Activated T-helper 1 cell treated with anti-CD3 and anti-CD28 coated beads, Interleukin-2, amount 50 U/mL, for 16 hours (primary cell): ENCODE data around the gene CGREF1.
"Not testable (repeated sequence)": the region's sequence is repeated elsewhere in the genome, so short reads cannot be mapped to it uniquely, and the experiment has no call there.

ENCODE experiments used
- DNase-seq, 2 donors: peaks; one replicate each; pipeline ENCODE4 v3.0.0-alpha.2; 2020; ENCODE audit warnings: low read depth in 1 of 2, low spot score in 1 of 2

CGREF1 gene

GRCh38 chr2:27138111-27138510 is 19.2 kb upstream of the CGREF1 start:
- DNase-seq = no peak

- DNase-seq = no peak
Measured at GRCh38 chr2:27137322-27137935, 18.5 kb upstream of the CGREF1 start.

DNA sequence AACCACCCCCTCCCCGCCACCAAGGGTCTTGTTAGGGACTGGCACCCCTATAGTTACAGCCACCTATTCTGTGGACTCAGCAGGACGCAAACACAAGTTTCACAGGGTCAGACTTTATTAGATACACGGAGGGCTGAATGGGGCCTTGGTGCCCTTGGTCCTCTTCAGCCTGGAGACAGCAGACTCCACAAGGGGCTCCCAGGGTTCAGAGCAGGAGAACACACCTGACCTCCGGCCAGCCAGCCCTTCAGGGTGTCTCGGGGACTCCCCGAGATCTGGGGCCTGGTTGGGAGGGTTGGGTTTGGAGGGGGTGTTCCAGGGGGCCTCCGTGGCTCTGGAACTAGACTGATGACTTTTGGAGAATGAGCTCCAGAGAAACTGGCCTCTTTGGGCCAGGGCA is 17.8 kb upstream of the CGREF1 start:
- DNase-seq = no peak

- DNase-seq = no peak
Measured at GRCh38 chr2:27135478-27135955, 16.6 kb upstream of the CGREF1 start.

GRCh38 chr2:27134781-27135477 is 16.0 kb upstream of the CGREF1 start:
- no peak for DNase-seq

DNA sequence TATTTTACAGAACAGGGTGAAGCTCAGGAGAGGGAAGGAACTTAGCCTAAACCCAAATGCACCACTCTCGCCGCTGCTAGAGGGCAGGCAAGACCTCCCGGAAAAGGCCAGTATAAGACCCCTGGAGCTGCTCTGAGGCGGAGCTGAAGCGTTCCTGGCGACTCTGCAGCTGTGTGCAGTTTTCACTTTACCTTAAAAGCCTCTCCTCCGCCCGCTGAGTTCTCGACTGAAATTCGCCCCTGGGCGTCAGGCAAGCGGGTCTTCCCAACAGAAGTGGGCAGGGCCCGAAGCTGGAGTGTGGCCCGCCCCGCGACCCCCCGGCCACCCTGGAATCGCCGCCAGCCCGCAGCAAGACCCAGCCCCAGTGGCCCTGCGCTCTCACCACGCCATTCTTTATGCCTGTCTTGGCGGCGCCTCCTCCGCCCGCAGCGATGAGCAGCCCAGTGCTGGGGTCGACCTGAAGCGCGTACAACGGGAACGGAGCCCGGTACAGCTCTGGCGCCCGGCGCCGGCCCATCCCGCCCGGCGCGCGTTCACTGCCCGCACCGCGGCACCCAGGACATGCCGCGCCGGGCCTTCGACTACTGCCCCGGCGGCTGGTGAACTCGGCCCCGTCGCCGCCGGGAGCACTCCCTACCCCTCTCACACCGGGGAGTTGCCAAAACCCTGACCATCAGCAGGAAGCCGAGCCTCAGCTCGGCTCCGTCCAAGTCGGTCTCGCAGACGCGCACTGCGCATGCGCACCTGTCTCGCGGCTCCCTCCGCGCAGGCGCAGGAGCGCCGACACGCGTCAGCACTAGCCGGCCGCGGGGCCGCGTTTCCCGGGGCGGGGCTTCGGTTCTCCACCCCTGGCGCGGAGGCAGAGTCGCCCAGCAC is 15.2 kb upstream of the CGREF1 start, which contains the start of gene PREB:
Gene PREB, minus strand, starts transcription at position 732 of the 876 bp plus-strand sequence. Its CDS starts 215 bp downstream, at position 517.
- DNase-seq = peak; percentile 98

DNA sequence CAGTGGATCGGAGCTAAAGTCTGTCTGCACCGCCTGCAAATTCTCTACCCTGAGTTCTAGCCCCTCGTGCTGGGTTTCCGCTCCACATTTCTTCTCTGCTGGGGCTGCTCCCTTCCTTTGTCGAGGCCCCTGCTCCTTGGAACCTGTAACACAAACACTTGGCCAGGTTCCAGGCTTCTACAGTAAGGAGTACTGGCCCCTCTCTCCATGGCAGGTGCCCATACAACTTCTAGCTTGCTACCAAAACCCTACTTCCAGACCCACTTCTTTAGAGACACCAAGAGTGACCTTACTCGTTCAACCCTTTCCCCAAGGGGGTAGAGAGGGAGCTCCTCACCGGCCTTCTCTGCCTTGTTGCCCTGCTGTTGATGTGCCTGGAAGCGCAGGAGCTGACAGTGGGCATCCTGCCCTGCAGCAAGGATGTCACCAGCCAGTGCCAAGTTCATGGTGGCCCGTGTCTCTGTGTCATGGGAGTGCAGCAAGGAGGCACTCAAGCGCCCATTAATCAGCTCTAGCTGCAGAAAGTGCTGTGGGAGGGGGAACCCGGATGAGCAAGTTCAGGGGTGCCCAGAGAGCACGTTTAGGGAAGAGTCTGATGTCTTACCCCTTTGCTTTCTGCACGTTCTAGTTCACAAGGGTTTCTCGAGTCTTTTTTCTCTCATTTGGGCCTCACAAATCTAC is 14.4 kb upstream of the CGREF1 start:
- no peak for DNase-seq

DNA sequence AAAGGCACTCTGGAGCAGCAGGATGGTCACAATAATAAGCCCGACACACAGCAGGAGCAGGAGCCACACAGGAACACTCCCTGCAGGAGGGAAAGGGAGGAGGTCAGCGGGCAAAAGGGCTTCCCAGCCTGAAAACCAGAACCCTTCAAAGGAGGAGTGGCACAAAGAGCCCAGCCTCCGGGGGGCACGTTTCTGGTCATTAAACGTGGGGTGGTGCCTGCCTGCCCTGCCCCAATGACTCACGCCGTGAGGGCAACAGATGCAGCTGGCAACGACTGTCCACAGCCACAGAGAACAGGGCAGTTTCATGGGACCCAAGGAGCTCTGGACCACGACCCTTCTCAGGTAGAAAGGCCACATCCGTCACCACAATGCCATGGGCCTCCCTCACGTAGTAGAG is 12.5 kb upstream of the CGREF1 start:
- no peak for DNase-seq

DNA sequence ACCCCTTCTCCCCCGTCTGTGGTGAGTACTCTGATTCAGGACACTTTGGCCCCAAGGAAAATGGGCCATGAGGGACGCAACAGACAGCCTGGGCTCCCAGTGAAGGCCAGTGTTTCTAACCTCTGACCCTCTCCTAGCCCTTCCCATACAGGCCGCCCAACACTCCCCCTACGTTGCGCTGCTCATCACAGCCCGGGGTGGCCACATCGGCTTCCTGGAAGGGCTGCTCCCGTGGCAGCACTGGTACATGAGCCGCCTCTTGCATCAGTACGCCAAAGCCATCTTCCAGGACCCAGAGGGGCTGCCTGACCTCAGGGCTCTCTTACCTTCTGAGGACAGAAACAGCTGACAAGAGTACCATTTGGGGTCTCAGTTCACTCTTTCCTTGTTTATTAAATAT is 11.5 kb upstream of the CGREF1 start:
- DNase-seq = no peak

GRCh38 chr2:27128668-27129571 is 10.0 kb upstream of the CGREF1 start:
- DNase-seq = no peak

DNA sequence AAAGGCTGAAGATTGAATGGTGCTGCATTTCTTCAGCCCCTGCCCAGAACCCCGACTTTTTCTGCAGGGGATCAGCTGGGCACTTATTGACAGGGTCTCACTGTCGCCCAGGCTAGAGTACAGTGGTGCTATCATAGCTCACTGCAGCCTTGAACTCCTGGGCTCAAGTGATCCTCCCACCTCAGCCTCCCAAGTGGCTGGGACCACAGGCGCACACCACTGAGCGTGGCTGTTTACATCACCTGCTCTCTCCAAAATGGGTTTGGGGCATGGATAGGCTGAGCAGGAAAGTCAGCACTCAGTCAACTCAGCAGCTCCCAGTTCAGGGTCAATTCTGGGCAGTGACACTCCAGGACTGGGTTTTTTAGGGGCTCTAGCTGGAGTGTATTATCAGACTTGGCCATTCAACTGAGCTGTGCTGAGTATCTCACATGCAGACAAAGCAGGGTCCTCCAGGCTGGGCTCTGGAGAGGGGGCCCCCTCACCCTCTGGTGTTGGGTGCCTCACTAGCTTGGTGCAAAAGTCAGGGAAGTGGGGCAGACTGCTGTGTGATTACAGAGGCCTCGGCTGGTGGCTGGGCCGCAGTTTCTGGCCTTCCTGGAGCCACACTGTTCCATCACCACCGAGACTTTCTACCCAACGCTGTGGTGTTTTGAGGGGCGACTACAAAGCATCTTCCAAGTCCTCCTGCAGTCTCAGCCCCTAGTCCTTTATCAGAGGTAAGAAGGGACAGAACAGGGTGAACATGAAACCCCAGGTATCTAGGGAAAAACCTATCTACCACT is 9.1 kb upstream of the CGREF1 start:
- DNase-seq = no peak

DNA sequence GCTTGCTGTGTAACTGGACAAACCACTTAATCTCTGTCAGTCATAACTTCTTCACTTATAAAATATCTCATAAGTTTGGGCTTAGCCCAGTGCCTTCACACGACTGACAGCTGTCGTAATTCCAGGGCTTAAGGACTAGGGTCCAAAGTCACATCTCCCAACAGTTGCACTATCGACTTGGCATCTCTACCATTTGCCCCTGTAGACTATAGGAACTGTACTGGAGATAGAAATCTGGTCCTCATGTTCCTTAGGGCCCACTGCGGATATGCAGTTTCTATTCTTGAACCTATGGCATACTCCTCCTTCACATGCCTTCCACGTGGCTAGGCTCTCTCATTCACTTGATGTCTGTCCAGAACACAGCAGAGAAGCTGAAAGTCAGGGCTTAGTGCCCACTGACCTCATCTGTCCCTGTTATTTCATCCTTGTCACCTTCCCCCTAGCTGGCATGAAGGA is 7.4 kb upstream of the CGREF1 start:
- DNase-seq = no peak

DNA sequence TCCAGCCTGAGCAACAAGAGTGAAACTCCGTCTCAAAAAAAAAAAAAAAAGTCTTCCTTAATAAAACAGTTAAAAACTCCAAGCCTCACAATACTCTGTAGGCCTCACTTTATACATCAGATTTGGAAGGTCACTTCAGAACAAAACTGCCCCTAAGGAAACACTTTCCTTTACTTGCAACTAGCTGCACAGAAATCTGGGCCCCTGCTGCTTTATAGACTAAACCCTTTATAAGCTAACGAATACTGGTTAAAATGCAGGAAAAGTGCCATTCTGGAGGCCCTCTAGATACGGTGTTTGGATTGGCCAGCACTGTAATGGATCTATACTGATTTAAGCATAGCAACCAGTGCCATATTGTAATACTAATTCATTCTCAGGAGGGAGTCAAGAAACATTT is 6.2 kb upstream of the CGREF1 start:
- DNase-seq = no peak

- DNase-seq = peak; percentile 36 to 46
Measured at GRCh38 chr2:27123302-27124150, 4.6 kb upstream of the CGREF1 start, which contains the start of gene ABHD1. ABHD1 (plus strand) TSS chr2:27123815; CDS start chr2:27123949, 134 bp downstream.

DNA sequence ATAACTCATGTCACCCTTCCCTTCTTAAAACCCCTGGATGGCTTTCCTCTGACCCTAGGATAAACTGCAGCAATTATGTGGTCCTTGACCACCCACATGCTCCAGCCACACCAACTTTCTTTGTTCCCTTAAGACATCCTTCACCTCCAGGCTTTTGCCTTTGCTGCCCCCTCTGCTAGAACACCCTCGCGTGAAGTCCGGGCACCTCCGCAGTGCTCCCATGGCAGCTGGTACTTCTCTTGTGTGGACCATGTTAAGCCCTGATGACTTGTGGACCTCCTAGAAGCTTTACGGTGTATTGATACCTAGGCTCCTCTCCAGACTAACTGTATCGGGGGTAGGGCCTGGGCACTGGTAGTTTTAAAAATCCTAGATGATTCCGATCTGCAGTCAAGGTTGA is 3.9 kb upstream of the CGREF1 start:
- DNase-seq = no peak

DNA sequence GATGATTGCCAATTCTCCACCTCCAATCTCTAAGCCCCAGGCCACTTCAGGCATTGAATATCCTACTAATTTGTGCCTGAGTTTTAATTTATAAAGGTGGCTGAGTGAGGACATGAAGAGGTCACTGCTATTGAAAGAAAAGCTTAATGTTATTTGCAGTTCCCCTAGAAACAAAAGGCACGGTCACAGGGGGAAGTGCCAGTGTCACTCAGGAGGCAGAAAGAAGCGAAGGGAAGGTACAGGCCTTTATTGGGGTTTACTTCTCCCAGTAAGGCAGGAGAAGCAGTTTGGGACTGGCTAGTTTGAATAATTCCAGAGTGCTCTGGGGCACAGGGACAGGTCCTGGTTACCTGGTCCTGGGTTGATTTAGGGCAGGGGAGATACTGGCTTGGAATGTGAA is 3.0 kb upstream of the CGREF1 start:
- DNase-seq = no peak

- not testable (repeated sequence) for DNase-seq
Measured at GRCh38 chr2:27119330-27119670, 372 bp upstream of the CGREF1 start.

DNA sequence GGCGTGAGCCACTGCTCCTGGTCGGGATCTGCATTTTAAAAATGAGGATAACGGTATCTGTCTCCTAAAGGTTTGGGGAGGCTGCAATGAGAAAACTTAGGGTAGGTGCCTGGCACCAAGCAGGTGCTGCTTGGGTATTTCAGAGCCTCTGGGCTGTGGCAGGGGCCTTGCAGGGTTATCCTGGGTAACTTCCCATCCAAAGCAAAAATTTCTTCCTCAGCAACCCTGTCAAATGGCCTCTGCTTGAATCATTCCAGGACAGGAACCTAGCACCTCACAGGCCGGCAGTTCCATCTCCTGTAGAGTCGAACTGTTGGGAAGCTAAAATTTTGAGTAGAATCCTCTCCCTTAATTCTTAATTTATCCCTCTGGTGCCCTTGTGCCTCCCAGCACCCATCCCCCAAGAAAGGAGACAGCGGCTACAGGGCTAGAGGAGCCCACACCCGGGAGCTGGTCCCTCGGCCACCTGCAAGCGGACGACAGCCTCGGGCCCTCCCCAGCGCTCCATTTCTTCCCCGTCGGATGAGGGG is 868 bp downstream of the CGREF1 start:
- no peak for DNase-seq
